ENCODE measurements around the gene SPDYC. TPM values are rescaled to one million over a fixed set of nuclear protein-coding genes. Genes with fewer than 3 reads are reported as not detected.
A peak's percentile ranks its signal among the peaks of the same experiment; 100 is the strongest.

Gene SPDYC
- total and polyA plus RNA-seq, 2 of the 13 experiments (the other 11 are each of a cell fraction or from before 2014, with no cell fraction given): 0.15 to 0.33 TPM

- DNase-seq (ENCODE audit: low spot score): peak; percentile 80
- ATAC-seq: peak; percentile 88
- Histone ChIP-seq H3K27ac (ENCODE audit: extremely low read length, insufficient read depth, low read length) (peak within 1 kb of the TSS; percentile 96), H3K27me3 (ENCODE audit: control insufficient read depth in 1 of 2, insufficient read depth in 2 of 2, low read length in 2 of 2) (no peaks in the 10 kb centered on the region; a peak in 1 of 5 replicates), H3K9ac (ENCODE audit: insufficient read depth, low read depth, low read length) (peak within 1 kb of the TSS; percentile 96), H3K4me1 (ENCODE audit: insufficient read depth, low read length) (peaks cover 25% of the 10 kb centered on the region), H3K36me3 (replicated peaks in 1 of 2; ENCODE audit: control insufficient read depth in 1 of 2, insufficient read depth in 2 of 2, low read length in 2 of 2) (peaks cover 24 to 33% of the 10 kb centered on the region in 2 experiments), H3K4me3 (replicated peaks in 1 of 3; ENCODE audit: insufficient read depth in 1 of 3, low read depth in 2 of 3, low read length in 3 of 3) (peak within 1 kb of the TSS; percentile 85 to 94 (median 92)), H3K79me2 (ENCODE audit: insufficient read depth, low read length) (peaks cover 26% of the 10 kb centered on the region), H4K20me1 (ENCODE audit: insufficient read depth, low read length) (peaks cover 17% of the 10 kb centered on the region), H3K4me2 (ENCODE audit: low read depth, low read length) (peak within 1 kb of the TSS; percentile 92), H2AFZ (ENCODE audit: low read length) (no peak within 1 kb of the TSS), H3K9me3 (ENCODE audit: low read length) (no peaks in the 10 kb centered on the region)
- FAIRE-seq: no peak
- 0% methylated on average over 9 of the region's 60 CpGs for WGBS (ENCODE audit: low lambda C conversion rate)
- CTCF ChIA-PET (ENCODE audit: low intra/inter-chr PET ratio, low total read pairs): no interaction called here
- intact Hi-C loops (cut with micrococcal nuclease; ENCODE audit: unreplicated experiment) (no loop called here), in situ Hi-C loops (cut with HindIII; ENCODE audit: extremely low pct_ligation_motif_present, low pct_unique_long_range_greater_than_20kb) (no loop called here)
- no TSS peak for BruUV-seq (replicated peaks)
- POLR2A ChIA-PET: interaction anchor here (0.9 to 5.1 kb wide), 37 partner anchors 8 to 356 kb away, joined by 3 to 105 read pairs (median 5); partner anchors contain the start of genes ARL2, CAPN1, CDC42EP2 and FAU
- peak; percentile 49; the same call in 1 of the 2 replicates for TF ChIP-seq HDAC2 (CRISPR knock-in tag; IDR thresholded peaks at IDR 0.05)
- TF ChIP-seq ZNF121 (CRISPR knock-in tag; IDR thresholded peaks at IDR 0.05): no peak
- no peak for TF ChIP-seq ZNF101 (CRISPR knock-in tag; IDR thresholded peaks at IDR 0.05; ENCODE audit: borderline replicate concordance, low read depth)
- TF ChIP-seq ZBTB10 (CRISPR knock-in tag; IDR thresholded peaks at IDR 0.05; ENCODE audit: borderline replicate concordance): no peak
- TF ChIP-seq PRDM15 (CRISPR knock-in tag; IDR thresholded peaks at IDR 0.05): peak; percentile 25; the same call in 1 of the 2 replicates
- TF ChIP-seq TCF7L2 (IDR thresholded peaks at IDR 0.05; ENCODE audit: low read depth, low read length): no peak
- no peak for TF ChIP-seq CSRNP2 (CRISPR knock-in tag; conservative IDR thresholded peaks at IDR 0.05; ENCODE audit: low read depth)
- peak; percentile 46; the same call in 1 of the 2 replicates for TF ChIP-seq CBFB (CRISPR knock-in tag; IDR thresholded peaks at IDR 0.05)
- TF ChIP-seq RCOR2 (CRISPR knock-in tag; IDR thresholded peaks at IDR 0.05): no peak
- TF ChIP-seq ZNF543 (CRISPR knock-in tag; IDR thresholded peaks at IDR 0.05): peak; percentile 31; the same call in 1 of the 2 replicates
- no peak for TF ChIP-seq SP1 (IDR thresholded peaks at IDR 0.05)
- TF ChIP-seq SP1 (CRISPR knock-in tag; IDR thresholded peaks at IDR 0.05): peak; percentile 70
- TF ChIP-seq ZNF710 (CRISPR knock-in tag; IDR thresholded peaks at IDR 0.05; ENCODE audit: borderline replicate concordance): 0 out of 2 replicates have a peak, but pooled peaks have one; percentile 72
These were observed 35.6 kb upstream of the SPDYC start, which contains the start of gene SYVN1 for GRCh38 chr11:65134240-65134951. Gene SYVN1 (minus strand): TSS chr11:65134519. CDS start chr11:65133601, 918 bp downstream.

All from HepG2 (cell line).